ENCODE data around the gene SHC3.

Gene SHC3

GRCh38 chr9:88979791-88980190, 198.8 kb downstream of the SHC3 start:
- peak overlapping the region in 1 of 2 donors; percentile 61 for H3K27ac ChIP-seq
- H3K27me3 ChIP-seq: no peaks in the 10 kb centered on the region
- no peak overlapping the region for H3K4me3 ChIP-seq
- H3K4me1 ChIP-seq: peaks cover 0 to 17% (median 7%) of the 10 kb centered on the region in 4 donors
- DNase-seq: peak in 1 of 2 donors; percentile 2
- no peaks in the 10 kb centered on the region for H3K36me3 ChIP-seq
- H3K9me3 ChIP-seq: no peaks in the 10 kb centered on the region
- intact Hi-C loops (cut with DNase I; ENCODE audit: low total_unique reads): no loop called here
- no peak for TF ChIP-seq CTCF (IDR thresholded peaks at IDR 0.05)

GRCh38 chr9:88979021-88979420, 199.6 kb downstream of the SHC3 start:
- Histone ChIP-seq H3K9me3 (no peaks in the 10 kb centered on the region), H3K4me3 (no peak overlapping the region), H3K27ac (no peak overlapping the region), H3K27me3 (no peaks in the 10 kb centered on the region), H3K4me1 (peaks cover 0 to 17% (median 7%) of the 10 kb centered on the region in 4 donors), H3K36me3 (no peaks in the 10 kb centered on the region)
- TF ChIP-seq CTCF (IDR thresholded peaks at IDR 0.05): no peak
- peak in 1 of 2 donors; percentile 19 for DNase-seq
- intact Hi-C loops (cut with DNase I; ENCODE audit: low total_unique reads): no loop called here

- intact Hi-C loops (cut with DNase I; ENCODE audit: low total_unique reads): no loop called here
- Histone ChIP-seq H3K36me3 (no peaks in the 10 kb centered on the region), H3K4me3 (no peak overlapping the region), H3K27ac (no peak overlapping the region), H3K9me3 (no peaks in the 10 kb centered on the region), H3K27me3 (no peaks in the 10 kb centered on the region), H3K4me1 (peaks cover 0 to 17% (median 7%) of the 10 kb centered on the region in 4 donors)
- DNase-seq: peak in 1 of 2 donors; percentile 2
- no peak for TF ChIP-seq CTCF (IDR thresholded peaks at IDR 0.05)
Observed at GRCh38 chr9:88978034-88978433, 200.6 kb downstream of the SHC3 start.

GRCh38 chr9:88976890-88977257, 201.7 kb downstream of the SHC3 start:
- Histone ChIP-seq H3K4me1 (peaks cover 0 to 17% (median 7%) of the 10 kb centered on the region in 4 donors), H3K27me3 (no peaks in the 10 kb centered on the region), H3K36me3 (no peaks in the 10 kb centered on the region), H3K4me3 (no peak overlapping the region), H3K27ac (no peak overlapping the region), H3K9me3 (no peaks in the 10 kb centered on the region)
- peak in 1 of 2 donors; percentile 9 for DNase-seq
- no peak for TF ChIP-seq CTCF (IDR thresholded peaks at IDR 0.05)
- intact Hi-C loops (cut with DNase I; ENCODE audit: low total_unique reads): no loop called here

- DNase-seq: peak in 1 of 2 donors; percentile 9
- intact Hi-C loops (cut with DNase I; ENCODE audit: low total_unique reads): no loop called here
Observed at GRCh38 chr9:88975966-88976889, 202.4 kb downstream of the SHC3 start.

More at GRCh38 chr9:88975966-88976889, 202.4 kb downstream of the SHC3 start:
- H3K27ac ChIP-seq: no peak overlapping the region
- H3K9me3 ChIP-seq: no peaks in the 10 kb centered on the region
- H3K36me3 ChIP-seq: no peaks in the 10 kb centered on the region
- TF ChIP-seq CTCF (IDR thresholded peaks at IDR 0.05): no peak
- H3K4me3 ChIP-seq: no peak overlapping the region
- H3K4me1 ChIP-seq: peaks cover 0 to 14% (median 7%) of the 10 kb centered on the region in 4 donors
- H3K27me3 ChIP-seq: no peaks in the 10 kb centered on the region

All from tibial artery (tissue), 4 donors.